BJ (cell line): ENCODE results near the gene SLC35F1. TPM values are rescaled to one million over a fixed set of nuclear protein-coding genes. Genes with fewer than 3 reads are reported as not detected.

Source experiments
- CTCF ChIA-PET: fragments of 350-600 bp; formaldehyde crosslinking; extraction: SDS; loops from one replicate; lab custom pipeline; 2021; ENCODE audit warnings: antibody characterized with exemption, inconsistent platforms; lab: Yijun Ruan, JAX
- POLR2A ChIA-PET: fragments of 300-600 bp; sonication (Branson Sonifier 250); formaldehyde crosslinking; extraction: SDS; loops from one replicate; lab custom pipeline; 2021; ENCODE audit warnings: antibody characterized with exemption; lab: Charles Lee
- DNase-seq: peaks from one replicate; pipeline ENCODE4 v3.0.0-alpha.2; 2011; ENCODE audit warnings: low read depth
- H3K27me3 ChIP-seq: 2 replicates; pipeline ENCODE4 v1.6.0; 2011; ENCODE audit warnings: low read length; ENCODE audit not compliant: control insufficient read depth, insufficient read depth
- H3K36me3 ChIP-seq: 2 replicates; pipeline ENCODE4 v1.5.1; 2011; ENCODE audit warnings: low read length; ENCODE audit not compliant: control insufficient read depth, insufficient read depth
- H3K4me3 ChIP-seq: 2 replicates; pipeline ENCODE4 v1.5.1; 2011; ENCODE audit warnings: low read depth, mild to moderate bottlenecking, control low read depth, low read length
- polyA plus RNA-seq: library from polyadenylated mRNA; depleted of rRNA; stranded (reverse); fragments of >200 nt; gene quantifications from 2 replicates; pipeline ENCODE4 v1.2.3, GENCODE V29; 2011
- TF ChIP-seq, protein P1 (sequence below): IDR thresholded peaks from 2 replicates; pipeline ENCODE4 v1.5.1; 2011; ENCODE audit warnings: low read depth, mild to moderate bottlenecking, control low read depth, inconsistent platforms, low read length, moderate library complexity; ENCODE audit not compliant: insufficient read depth

The SLC35F1 gene
- polyA plus RNA-seq, 1 experiment, result not detected

DNA sequence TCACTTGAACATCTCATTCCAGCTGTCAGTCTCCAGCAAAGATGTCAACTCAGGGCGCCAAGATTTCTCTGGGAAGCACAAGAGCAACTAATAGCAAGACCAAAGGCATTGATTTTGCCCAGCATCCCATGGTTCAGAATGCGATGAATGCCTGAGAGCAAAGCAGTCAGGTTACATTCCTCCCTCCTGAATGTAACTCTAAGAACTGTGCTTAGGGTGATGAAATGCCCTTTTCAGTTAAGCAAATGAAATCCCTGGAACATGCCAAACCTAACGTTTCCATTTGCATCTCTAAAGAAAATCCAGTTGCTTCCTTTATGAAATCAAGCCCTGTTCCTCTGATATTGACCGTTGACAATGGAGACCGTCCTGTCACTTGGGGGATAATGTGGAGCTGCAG lies 417.1 kb downstream of the SLC35F1 start:
- no peaks in the 10 kb centered on the region for H3K36me3 ChIP-seq
- ChIA-PET POLR2A (no interaction called here), CTCF (no interaction called here)
- TF ChIP-seq, protein P1, sequence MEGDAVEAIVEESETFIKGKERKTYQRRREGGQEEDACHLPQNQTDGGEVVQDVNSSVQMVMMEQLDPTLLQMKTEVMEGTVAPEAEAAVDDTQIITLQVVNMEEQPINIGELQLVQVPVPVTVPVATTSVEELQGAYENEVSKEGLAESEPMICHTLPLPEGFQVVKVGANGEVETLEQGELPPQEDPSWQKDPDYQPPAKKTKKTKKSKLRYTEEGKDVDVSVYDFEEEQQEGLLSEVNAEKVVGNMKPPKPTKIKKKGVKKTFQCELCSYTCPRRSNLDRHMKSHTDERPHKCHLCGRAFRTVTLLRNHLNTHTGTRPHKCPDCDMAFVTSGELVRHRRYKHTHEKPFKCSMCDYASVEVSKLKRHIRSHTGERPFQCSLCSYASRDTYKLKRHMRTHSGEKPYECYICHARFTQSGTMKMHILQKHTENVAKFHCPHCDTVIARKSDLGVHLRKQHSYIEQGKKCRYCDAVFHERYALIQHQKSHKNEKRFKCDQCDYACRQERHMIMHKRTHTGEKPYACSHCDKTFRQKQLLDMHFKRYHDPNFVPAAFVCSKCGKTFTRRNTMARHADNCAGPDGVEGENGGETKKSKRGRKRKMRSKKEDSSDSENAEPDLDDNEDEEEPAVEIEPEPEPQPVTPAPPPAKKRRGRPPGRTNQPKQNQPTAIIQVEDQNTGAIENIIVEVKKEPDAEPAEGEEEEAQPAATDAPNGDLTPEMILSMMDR, result no peak
- H3K4me3 ChIP-seq, result no peak overlapping the region
- no peaks in the 10 kb centered on the region for H3K27me3 ChIP-seq
- DNase-seq, result no peak

DNA sequence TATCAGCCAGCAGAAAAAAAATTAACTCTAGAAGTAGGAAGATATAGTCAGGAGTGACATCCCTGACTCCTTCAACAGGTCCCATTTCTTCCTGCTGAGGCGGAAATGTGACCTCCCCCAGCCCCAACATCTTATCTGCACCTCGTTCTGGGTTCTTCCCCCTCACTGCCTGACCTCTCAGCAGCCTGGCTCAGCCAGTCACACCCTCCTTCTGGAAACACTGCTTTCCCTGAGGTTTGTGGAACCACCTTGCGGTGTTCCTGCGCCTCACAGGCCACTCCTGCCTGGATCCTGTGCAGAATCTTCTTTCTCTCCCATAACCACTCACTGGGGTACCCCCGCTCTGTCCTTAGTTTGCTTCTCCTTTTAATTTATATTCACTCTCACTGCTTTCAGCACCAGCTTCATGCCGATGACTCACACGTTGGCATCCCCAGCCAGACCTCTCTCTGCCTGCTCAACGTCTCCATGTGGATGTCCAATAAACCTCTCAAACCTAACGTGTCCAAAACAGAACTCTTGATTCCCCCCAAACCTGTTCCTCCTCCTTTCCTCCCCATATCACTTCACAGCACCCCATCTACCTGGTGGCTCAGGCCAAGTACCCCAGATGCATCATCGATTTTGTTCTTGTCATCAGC lies 418.3 kb downstream of the SLC35F1 start:
- Histone ChIP-seq H3K4me3 (no peak overlapping the region), H3K36me3 (no peaks in the 10 kb centered on the region), H3K27me3 (no peaks in the 10 kb centered on the region)
- CTCF ChIA-PET, result no interaction called here
- POLR2A ChIA-PET, result interaction anchor here (0.7 kb wide), 1 partner anchor 23 kb away, joined by 3 read pairs; no protein-coding TSS in a partner anchor
- TF ChIP-seq, protein P1, result no peak
- no peak for DNase-seq

GRCh38 chr6:118326712-118327111 lies 419.6 kb downstream of the SLC35F1 start:
- CTCF ChIA-PET, result no interaction called here
- POLR2A ChIA-PET, result no interaction called here
- no peaks in the 10 kb centered on the region for H3K36me3 ChIP-seq

GRCh38 chr6:118327237-118327636 lies 420.2 kb downstream of the SLC35F1 start:
- TF ChIP-seq, protein P1, result no peak
- Histone ChIP-seq H3K36me3 (no peaks in the 10 kb centered on the region), H3K27me3 (no peaks in the 10 kb centered on the region; the same call in 1 of the 2 replicates), H3K4me3 (no peak overlapping the region)
- ChIA-PET CTCF (no interaction called here), POLR2A (no interaction called here)
- no peak for DNase-seq

More at GRCh38 chr6:118326712-118327111, 419.6 kb downstream of the SLC35F1 start:
- TF ChIP-seq, protein P1, result no peak
- Histone ChIP-seq H3K27me3 (no peaks in the 10 kb centered on the region; the same call in 1 of the 2 replicates), H3K4me3 (no peak overlapping the region)
- no peak for DNase-seq

GRCh38 chr6:118333772-118334171 lies 426.7 kb downstream of the SLC35F1 start:
- TF ChIP-seq, protein P1, result no peak

More at GRCh38 chr6:118333772-118334171, 426.7 kb downstream of the SLC35F1 start:
- no peak overlapping the region for H3K4me3 ChIP-seq
- H3K36me3 ChIP-seq, result no peaks in the 10 kb centered on the region
- ChIA-PET CTCF (no interaction called here), POLR2A (no interaction called here)
- no peak for DNase-seq
- H3K27me3 ChIP-seq, result no peaks in the 10 kb centered on the region; the same call in none of the 2 replicates
